GM19099 (cell line): ENCODE data around the gene NCK2.

Experiments used
- POLR2A ChIP-seq: IDR thresholded peaks from 3 replicates; pipeline ENCODE4 v1.6.1; 2011; ENCODE audit warnings: low read depth; ENCODE audit not compliant: insufficient read length; ENCODE audit errors: extremely low read depth

NCK2 gene

DNA sequence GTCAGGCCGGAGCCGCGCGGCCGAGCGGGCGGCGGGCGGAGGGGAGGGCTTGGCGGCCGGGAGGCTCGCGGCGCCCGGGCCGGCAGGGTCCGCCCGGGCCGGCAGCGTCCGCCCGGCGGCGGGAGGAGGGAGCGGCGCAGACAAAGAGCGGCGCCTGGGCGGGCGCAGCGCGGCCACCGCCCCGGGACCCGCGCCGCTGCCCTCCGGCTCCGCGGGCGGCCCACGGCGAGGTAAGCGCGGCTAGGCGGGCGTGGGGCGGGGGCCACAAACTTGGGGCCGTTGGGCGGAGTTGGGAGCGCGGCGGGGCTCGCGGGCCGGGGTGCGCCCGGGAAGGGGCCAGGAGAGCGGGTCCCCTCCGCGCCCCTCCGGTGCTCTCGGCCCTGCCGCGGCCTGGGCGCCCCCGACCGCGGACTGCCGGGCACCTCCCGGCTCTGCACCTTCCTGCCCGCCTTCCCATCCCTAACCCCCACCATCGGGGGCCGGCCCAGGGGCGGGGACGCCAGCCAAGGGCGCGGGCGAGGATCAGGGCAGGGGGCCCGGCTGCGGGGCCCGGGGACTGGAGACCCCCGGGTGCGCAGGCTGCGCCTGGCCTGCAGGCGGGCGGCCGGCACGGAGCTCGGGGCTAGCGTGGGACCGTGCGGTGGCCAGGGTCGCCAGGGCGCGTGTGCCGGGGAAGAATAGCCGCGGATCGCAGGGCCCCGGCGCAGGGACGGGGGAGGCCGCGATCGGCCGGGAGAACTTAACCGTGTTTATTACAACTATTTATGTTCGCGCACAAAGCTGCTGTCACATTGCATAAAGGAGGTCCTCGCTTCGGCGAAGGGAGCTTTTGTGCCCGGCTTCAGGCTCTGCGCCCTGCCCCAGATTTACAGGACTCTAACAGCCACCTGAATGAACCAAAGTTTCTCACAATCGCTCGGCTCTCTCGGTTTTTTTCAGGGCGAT lies at the start of gene NCK2:
Gene NCK2, plus strand, starts transcription at position 4 of the 945 bp plus-strand sequence. CDS start 110,152 bp downstream, outside the sequence.
- peak; percentile 64 for TF ChIP-seq POLR2A

DNA sequence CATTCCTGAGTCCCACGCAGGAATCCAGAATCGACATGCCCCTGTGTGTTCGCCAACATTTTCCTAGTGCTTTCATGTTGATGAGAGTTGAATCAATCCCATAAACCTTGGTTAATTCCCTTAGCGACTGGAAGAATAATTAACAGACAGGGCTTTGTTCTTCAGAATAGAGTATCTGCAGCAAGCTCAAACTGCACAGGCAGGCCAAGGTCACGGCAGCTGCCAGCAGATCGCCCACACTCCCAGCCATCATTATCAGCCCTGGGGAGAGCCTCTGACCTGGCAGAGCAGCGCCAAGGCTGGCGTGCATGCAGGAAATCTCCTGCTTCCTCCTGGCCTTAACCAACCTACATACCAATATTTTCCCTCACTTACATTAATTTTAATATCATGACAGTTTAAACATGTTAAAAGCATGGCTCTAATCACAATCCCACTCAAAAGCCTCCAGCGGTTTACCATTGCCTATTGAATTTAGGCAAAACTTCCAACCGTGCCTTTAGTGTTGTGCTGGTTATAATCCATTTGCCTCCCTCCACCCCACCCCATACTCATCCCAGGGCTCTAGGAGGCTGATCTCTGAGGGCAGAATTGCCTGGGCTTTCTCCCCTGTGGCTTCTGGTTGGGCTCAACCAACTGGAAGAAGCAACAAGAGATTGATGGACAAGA lies 46.8 kb upstream of the NCK2 start:
- TF ChIP-seq POLR2A = no peak

DNA sequence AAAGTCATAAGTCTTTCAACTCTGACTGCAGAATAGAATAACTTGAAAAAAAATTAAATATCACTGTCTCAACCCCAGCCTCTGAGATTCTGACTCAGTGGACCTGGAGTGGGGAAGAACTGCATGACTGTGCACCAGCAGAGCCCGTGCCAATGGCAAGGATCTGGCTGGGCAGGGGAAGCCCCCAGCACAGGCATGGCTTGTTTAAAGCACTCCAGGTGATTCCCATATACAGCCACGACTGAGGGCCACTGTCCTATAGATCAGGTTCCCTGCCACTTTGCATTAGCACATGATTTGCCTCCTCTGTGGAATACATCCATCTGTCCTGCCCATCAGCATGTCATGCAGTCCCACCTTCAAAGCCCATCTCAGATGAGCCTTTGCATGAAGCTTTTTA lies 45.9 kb upstream of the NCK2 start:
- TF ChIP-seq POLR2A = no peak

DNA sequence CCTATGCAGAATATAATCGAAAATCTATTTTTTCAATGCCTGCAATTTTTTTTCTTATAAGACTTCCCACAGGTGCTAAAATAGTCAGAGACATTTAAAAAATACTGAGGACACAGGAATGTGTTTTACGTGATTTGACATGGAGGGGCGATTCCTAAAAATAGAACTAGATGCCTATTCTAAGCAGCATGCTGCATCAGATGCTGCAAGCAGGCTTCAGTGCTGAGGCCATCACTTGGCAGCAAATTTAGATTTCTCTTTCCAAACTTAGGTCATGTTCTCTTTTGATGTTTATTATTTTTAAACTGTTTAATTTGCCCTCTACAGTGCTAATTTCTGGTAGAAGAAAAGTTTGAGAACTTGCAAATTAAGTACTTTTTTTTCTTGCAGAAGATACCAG lies 43.7 kb upstream of the NCK2 start:
- no peak for TF ChIP-seq POLR2A

DNA sequence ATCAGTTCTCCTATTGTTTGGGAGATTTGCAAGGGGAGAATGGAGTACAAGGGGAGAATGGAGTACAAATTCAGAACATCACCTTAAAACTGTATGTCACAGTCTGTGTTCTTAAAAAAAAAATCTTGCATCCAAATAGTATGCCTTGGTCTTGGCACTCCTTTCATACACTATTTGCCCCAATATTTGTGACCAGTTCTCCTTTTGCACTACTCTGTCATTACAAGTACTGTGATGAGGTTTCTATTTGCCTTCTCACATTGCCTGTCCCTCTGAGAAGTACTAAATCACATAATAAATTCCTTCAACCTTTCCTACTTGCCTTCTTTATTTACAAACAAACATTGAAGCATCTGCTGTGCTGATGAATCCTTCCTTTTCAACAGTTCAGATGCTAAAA lies 36.0 kb upstream of the NCK2 start:
- no peak for TF ChIP-seq POLR2A

DNA sequence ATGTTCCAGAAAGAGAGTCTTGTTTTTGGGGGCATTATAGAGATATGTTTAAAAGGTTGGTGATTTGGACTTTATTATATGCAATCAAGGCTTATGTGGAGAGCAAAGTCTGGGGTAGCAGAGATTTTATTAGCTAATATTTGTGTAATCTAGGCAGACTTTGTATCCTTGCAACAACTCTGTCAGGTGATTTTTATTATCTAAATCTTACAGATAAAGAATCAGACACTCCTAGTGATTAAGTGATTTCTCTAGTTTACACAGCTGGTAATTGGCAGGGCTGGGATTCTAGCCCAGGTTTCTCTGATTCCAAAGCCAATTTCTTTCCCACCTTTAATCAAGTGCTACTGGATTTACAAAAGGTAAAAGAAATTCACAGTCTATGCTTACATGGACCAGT lies 33.3 kb upstream of the NCK2 start:
- no peak for TF ChIP-seq POLR2A

DNA sequence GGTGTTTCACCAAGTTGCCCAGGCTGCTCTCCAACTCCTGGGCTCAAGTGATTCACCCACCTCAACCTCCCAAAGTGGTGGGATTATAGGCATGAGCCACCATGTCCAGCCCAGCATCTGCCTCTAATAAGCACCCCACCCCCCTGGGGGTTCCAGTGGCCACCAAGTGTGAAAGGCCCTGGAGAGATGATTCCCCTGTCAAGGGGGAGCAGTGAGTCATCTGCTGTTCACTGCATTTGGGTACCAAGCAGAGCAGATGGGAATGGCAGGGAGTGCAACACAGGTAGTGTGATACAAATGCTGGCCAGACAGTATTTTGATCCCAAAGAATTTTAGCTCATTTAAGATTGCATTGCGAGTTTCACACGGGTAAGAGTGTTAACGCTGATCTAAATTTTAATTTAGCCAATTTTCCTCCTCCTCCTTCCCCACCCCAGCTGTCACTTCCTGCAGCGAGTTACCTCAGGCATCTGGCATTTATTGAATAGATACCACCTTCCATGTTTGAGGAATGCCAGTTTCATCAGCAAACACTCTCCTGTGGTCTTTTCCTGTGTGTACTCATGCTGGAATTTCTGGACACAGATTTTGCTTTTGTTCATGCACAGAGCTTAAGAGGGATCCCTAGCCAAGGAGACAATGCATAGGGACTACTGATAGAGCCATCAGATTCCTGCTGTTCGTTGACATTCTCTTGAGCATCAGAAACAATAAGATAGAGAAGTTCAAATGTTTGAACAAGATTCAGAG lies 32.4 kb upstream of the NCK2 start:
- no peak for TF ChIP-seq POLR2A

DNA sequence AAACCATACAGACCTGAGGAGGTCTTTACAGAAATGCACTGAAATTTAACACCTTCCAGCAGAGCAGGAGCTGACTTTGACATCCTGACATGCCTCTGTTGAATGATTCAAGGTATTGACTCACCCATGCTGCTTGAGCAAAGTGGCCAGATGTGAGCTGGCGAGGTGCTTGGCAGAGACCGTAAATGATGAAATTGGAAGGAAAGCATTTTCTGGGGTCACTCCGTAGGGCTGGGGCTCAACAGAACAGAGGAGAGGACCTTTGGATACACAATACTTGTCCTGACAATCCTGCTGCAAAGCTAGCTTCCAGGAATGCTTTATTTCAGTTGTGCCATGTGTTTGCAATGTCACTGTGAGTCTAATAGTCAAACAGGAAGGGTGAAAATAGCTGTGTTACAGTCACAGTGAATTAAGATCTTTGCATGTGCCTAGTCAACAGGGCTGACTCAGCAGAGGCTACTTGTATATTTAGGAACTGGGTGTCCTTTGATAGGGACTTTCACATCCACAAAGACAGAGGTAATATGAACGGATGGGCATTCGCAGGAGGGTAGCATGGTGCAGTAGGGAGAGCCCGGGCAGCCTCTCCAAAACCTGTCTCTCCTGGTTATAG lies 31.6 kb upstream of the NCK2 start:
- TF ChIP-seq POLR2A = no peak

DNA sequence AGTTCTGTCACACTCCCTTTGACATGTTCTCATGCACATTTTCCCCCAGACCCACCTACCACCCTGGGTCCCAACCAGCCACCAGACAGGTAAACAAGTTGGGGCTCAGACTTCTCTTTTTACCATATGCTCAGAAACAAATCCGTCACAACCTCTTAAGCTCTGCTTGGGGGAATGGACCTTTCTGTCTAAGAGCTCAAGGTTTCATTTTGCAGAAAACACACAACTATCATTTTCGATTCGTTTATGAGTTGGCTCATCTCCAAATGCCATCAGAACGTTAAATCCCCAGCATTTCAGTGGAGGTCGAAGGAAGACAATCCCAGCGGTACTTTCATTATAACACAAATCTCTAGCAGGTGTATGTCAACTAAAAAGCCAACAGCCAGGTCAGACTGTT lies 30.6 kb upstream of the NCK2 start:
- no peak for TF ChIP-seq POLR2A

DNA sequence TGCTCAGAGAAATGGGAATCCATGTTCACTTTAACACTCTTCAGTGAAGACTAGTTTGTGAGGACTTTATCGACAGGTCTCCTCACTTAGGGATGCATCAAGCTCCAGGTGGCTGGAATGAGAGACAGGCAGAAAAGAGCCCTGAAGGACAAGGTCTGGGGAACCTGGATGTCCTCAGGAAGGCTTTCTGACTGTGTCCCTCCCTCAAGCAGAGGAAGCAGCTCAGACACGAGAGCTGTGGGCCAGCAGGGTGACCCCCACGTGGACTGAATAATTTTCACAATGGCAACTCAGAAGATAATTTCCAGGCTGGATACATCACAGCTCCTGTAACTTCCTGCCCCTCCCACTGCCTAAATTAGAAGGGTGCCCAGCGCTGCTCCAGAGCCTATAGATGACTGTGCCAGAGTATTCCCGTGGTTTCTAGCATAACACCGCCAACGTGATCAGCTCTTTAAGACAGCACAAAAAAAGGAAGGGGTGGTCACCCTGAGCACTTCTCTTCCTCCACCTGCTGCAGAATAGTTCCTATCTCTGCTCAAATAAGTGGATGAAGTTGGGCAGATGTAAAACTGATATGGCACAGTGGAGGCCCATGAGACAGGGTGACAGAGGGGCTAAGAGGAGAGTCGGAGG lies 25.7 kb upstream of the NCK2 start:
- TF ChIP-seq POLR2A = no peak

DNA sequence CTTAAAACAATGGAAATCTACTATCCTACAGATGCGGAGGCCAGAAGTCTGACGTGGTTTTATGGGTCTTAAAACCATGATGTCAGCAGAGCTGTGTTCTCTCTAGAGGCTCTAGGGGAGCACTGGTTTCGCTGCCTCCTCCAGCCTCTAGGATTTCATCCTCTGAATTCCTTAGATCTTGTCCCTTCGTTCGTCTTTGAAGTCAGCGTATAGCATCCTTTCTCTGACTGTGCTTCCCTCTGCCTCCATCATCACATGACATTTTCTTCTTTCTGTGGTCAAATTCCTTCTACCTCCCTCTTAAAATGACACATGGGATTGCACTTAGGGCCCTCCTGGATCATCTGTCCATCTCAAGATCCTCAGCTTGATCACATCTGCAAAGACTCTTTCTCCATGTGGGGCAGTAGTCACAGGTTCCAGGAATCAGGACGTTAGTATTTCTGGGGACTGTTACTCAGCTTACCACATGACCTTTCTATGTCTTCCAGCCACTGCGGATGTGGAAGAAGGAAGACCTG lies 22.7 kb upstream of the NCK2 start:
- TF ChIP-seq POLR2A = no peak

DNA sequence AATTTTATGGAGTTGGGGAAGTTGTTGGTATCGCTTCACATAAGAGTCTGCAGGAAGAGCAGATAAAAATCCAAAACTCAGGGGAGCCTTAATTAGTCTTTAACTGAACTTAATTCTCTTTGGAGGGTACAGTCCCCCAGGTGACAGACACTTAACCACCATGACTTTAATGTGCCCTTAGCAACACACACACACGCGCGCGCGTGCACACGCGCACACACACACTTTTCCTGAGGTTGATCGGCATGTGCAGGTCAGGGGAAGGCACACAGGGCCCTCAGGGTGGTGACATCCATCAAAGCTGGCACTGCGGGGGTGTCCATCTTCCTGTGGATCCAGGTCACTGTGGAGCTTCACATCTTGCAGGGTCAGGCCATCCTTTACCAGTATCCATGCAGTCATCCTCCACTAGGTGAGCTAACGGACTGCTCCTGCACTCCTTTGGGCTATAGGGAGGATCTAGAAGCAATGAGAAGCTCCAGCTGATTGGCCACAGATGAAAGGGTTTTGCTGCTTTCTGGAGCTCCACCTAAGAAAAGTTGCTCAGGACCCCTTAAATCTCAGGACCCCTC lies 21.9 kb upstream of the NCK2 start:
- TF ChIP-seq POLR2A = no peak

DNA sequence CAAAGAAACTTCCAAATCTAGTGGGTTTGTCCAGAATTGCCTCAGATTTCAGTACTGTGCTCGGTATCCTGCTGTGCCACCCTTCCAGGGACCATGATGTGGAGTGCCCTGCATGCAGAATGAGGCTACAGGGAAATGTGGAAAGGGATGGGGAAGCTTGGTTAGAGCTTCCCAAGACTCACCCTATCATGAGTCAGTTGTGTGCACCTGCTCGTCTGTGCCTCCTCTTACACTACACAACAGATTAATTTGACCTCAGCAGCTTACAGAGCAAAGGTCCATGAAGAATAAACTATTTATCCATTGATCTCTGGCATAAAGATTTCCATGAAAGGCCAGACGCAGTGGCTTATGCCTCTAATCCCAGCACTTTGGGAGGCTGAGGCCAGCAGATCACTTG lies 21.3 kb upstream of the NCK2 start:
- TF ChIP-seq POLR2A = no peak

DNA sequence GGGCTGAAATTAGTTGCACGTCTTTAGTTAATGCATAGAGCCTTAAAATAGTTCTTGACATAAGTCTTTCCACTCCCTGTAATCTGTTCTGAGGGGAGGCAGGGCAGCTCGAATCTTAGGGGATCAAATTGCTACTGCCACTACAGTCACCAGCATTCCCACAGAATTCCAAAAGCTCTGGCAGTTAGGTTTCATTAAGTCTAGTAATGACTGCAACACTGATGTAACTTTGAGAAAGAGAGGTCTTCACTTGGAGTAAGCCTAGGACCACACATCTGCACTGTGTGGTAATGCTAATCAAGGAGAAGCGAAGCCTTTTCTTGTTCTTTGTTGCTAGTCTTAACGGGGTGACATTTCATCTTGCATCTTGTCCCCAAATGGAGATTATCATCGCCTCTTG lies 19.3 kb upstream of the NCK2 start:
- TF ChIP-seq POLR2A = no peak
